GOT3 (cell line): ENCODE measurements around the gene EPHB4.
"Not testable (repeated sequence)": the region's sequence is repeated elsewhere in the genome, so short reads cannot be mapped to it uniquely, and the experiment has no call there.

Experiments
- DNase-seq: peaks from one replicate; lab custom pipeline; 2025; ENCODE audit warnings: mixed read lengths; lab: John Stamatoyannopoulos, UW

Gene EPHB4

DNA sequence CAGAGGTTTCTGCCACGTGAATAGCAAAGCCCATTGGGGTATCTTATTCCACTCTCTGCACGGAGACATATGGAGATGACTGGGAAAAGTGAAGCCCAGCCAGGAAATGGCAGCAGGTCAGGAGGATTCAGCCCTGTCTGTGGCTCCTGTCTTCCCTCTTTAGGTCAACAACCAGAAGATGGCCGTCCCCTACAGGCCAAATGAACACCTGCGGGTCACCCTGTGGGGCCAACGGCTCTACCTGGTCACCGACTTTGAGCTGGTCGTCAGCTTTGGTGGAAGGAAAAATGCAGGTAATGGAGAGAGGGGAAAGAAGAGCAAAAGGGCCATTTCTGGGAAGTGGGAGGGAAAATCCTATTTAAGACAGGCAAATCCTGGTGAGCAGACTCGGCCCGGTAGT is 38.3 kb downstream of the EPHB4 start:
- DNase-seq: no peak

- DNase-seq: no peak
These were observed 41.0 kb downstream of the EPHB4 start for GRCh38 chr7:100786323-100786722.

DNA sequence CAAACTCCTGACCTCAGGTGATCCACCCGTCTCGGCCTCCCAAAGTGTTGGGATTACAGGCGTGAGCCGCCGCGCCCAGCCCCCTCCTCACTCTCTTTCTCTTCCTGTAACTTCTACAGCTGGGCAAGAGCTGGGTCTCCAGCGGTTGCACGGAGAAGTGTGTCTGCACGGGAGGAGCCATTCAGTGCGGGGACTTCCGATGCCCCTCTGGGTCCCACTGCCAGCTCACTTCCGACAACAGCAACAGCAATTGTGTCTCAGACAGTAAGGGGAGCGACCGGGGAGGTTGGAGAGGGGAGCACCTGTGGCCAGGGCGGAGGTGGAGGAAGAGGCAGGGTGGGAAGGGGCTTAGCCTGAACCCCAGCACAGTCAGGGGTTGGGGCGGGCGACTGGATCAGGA is 41.4 kb downstream of the EPHB4 start:
- no peak for DNase-seq

DNA sequence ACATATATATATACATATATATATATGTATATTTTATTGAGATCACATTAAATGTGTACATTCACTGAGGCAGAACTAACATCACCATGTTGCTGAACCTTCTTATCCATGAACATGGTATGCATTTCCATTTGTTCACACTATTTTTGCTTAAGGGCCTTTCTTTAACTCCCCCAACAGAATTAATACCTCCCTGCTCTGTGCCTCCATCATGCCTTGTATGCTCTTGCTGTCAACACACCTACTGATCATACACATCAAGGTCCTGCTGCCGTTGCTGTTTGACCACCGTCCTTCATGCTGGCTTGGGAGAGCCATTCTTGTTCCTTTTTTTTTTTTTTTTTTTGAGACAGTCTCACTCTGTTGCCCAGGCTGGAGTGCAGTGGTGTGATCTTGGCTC is 43.5 kb downstream of the EPHB4 start:
- no peak for DNase-seq

DNA sequence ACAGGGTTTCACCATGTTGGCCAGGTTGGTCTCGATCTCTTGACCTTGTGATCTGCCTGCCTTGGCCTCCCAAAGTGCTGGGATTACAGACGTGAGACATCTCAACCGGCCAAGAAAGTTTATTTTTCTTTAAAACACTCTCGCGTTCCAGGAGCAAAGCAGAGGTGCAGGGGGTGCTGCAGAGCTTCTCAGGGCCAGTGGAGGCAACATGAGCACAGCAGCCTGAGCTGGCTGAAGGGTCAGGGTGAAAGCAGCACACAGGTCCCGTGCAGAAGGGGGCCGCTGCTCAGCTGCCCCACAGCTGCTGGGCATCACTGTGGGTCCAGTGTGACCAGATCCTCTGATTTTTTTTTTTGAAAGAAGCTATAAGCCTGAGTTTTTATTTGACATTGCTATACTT is 46.1 kb downstream of the EPHB4 start:
- DNase-seq: no peak

GRCh38 chr7:100779359-100779758 is 48.0 kb downstream of the EPHB4 start:
- no peak for DNase-seq

DNA sequence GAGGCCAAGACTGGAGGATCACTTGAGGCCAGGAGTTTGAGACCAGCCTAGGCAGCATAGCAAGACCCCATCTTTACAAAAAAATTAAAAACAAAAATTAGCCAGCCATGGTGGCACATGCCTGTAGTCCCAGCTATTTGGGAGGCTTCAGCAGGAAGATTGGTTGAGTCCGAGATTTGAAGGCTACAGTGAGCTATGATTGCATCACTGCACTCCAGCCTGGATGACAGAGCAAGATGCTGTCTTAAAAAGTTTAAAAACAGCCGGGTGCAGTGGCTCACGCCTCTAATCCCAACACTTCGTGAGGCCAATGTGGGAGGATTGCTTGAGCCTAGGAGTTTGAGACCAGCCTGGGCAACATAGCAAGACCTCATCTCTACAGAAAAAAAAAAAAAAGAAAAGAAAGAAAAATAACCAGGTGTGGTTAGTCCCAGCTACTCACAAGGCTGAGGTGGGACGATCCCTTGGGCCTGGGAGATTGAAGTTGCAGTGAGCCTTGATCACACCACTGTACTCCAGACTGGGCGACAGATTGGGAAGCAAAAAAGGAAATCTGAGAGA is 49.2 kb downstream of the EPHB4 start:
- DNase-seq: no peak

- DNase-seq: no peak
These were observed 53.8 kb downstream of the EPHB4 start for GRCh38 chr7:100773491-100773890.

GRCh38 chr7:100768784-100769183 is 58.5 kb downstream of the EPHB4 start:
- no peak for DNase-seq

DNA sequence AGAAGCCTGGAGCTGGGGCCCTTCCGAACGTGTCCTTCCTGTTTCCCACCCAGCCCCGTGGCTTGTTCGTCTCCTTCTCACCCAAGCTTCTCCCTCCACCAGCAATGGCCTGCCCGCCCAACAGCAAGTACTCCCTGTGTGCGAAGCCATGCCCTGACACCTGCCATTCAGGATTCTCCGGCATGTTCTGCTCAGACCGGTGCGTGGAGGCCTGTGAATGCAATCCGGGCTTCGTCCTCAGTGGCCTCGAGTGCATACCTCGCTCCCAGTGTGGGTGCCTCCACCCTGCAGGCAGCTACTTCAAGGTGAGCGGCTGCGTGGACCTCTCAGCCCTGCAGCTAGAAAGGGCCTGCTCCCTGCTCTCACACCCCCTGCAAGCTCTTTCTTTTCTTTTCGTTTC is 62.1 kb downstream of the EPHB4 start:
- no peak for DNase-seq

DNA sequence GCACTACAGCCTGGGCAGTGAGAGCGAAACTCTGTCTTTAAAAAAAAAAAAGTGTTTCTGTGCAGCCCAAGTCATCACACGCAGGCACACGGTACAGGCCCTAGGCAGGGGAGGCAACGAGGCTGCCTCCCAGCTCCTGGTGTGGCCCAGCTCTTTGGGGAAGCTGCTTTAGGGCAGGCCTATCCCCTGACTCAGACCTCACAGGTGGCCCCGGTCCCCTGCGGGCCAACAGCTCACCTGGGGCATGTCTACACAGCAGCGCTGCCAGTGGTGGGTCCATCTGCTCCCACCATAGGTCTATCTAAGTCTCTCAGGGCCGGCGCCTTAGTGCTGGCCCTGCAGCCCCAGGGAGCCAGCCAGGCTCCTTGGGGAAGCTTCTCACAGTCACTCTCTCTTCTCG is 62.5 kb downstream of the EPHB4 start:
- DNase-seq: no peak

GRCh38 chr7:100763556-100764140 is 63.7 kb downstream of the EPHB4 start:
- no peak for DNase-seq

DNA sequence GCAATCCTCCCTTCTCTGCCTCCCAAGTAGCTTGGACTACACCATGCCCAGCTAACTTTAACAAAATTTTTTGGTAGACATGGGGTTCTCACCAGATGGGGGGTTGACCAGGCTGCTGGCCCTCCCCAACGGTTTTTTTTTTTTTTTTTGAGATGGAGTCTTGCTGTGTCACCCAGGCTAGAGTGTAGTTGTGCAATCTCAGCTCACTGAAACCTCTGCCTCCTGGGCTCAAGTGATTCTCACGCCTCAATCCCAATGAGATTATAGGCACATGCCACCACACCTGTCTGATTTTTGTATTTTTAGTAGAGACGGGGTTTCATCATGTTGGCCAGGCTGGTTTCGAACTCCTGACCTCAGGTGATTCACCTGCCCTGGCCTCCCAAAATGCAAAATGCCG is 64.5 kb downstream of the EPHB4 start:
- not testable (repeated sequence) for DNase-seq

- DNase-seq: no peak
These were observed 67.8 kb downstream of the EPHB4 start for GRCh38 chr7:100759357-100760171.

GRCh38 chr7:100753750-100754149 is 73.6 kb downstream of the EPHB4 start:
- DNase-seq: no peak

DNA sequence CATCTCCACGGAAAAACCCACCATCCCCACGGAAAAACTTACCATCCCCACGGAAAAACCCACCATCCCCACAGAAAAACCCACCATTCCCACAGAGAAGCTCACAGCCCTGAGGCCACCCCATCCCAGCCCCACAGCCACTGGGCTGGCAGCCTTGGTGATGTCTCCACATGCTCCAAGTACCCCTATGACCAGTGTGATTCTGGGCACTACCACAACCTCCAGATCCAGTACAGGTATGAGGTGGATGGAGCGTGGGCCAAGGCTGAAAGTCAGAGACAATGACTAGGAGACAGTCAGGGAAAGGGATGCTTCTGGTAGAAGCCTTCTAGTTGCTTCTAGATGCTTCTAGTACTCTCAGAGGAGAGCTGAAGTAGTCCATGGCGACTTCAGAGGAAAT is 74.3 kb downstream of the EPHB4 start:
- DNase-seq: no peak
